Measurements from ENCODE around the gene CD99.
"Not testable (repeated sequence)": the region's sequence is repeated elsewhere in the genome, so short reads cannot be mapped to it uniquely, and the experiment has no call there.

Gene CD99

DNA sequence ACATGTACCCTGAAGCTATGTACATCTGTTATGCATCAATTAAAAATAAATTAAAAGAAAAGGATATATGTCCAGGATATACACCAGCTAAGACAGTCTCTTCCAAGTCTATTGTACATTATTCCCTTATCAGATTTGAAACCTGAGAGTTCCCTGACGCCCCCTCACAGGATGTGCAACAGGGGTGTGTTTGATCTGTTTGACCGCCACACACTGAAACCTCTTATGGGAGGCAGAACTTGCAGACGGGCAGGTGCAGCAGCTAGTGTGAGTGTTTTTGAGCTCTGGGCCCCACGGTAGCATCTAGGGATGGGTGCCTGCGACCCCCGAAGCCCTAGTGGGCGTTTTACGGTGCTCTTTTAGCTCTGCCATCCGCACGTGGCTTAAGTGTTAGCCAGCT lies 65.5 kb downstream of the CD99 start:
- TF ChIP-seq, protein P1, sequence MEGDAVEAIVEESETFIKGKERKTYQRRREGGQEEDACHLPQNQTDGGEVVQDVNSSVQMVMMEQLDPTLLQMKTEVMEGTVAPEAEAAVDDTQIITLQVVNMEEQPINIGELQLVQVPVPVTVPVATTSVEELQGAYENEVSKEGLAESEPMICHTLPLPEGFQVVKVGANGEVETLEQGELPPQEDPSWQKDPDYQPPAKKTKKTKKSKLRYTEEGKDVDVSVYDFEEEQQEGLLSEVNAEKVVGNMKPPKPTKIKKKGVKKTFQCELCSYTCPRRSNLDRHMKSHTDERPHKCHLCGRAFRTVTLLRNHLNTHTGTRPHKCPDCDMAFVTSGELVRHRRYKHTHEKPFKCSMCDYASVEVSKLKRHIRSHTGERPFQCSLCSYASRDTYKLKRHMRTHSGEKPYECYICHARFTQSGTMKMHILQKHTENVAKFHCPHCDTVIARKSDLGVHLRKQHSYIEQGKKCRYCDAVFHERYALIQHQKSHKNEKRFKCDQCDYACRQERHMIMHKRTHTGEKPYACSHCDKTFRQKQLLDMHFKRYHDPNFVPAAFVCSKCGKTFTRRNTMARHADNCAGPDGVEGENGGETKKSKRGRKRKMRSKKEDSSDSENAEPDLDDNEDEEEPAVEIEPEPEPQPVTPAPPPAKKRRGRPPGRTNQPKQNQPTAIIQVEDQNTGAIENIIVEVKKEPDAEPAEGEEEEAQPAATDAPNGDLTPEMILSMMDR (IDR thresholded peaks at IDR 0.05; ENCODE audit: low read depth, low read length) = no peak
- DNase-seq (ENCODE audit: extremely low read depth, low read depth) = no peak

DNA sequence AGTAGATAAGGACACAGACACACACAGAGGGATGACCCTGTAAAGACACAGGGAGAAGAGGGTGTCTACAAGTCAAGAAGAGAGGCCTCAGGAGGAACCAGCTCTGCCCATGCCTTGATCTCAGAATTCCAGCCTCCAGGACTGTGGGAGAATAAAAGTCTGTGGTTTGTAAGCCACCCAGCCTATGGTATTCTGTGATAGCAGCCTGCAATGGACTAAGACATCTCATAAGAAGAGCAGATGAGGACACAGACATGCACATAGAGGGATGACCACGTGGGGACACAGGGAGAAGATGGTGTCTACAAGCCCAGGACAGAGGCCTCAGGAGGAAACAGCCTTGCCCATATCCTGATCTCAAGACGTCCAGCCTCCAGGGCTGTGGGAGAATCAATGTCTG lies 70.2 kb downstream of the CD99 start:
- TF ChIP-seq, protein P1 (IDR thresholded peaks at IDR 0.05; ENCODE audit: low read depth, low read length) = no peak
- DNase-seq (ENCODE audit: extremely low read depth, low read depth) = no peak

DNA sequence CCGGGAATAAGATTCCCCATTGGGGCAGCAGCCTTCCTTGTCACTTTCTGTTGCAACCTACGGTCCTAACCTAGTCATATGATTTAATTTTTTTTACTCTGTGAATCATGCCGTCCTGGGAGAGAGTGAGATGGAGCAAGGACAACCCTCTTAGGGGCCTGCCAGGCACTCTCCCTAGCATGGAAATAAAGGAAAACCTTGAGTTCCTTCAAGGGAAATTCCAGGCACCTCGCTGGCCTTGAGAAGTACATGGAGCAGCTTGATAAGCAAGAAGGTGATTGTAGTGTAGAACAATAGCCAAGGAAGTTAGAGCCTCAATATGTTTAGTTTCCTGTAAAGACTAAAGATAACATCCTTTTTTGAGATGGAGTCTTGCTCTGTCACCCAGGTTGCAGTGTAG lies 71.6 kb downstream of the CD99 start:
- not testable (repeated sequence) for DNase-seq (ENCODE audit: extremely low read depth, low read depth)

GRCh38 chrX:2764766-2765548 lies 73.9 kb downstream of the CD99 start:
- not testable (repeated sequence) for DNase-seq (ENCODE audit: extremely low read depth, low read depth)

GRCh38 chrX:2765549-2765830 lies 74.4 kb downstream of the CD99 start:
- no peak for DNase-seq (ENCODE audit: extremely low read depth, low read depth)
- TF ChIP-seq, protein P1 (IDR thresholded peaks at IDR 0.05; ENCODE audit: low read depth, low read length) = no peak

DNA sequence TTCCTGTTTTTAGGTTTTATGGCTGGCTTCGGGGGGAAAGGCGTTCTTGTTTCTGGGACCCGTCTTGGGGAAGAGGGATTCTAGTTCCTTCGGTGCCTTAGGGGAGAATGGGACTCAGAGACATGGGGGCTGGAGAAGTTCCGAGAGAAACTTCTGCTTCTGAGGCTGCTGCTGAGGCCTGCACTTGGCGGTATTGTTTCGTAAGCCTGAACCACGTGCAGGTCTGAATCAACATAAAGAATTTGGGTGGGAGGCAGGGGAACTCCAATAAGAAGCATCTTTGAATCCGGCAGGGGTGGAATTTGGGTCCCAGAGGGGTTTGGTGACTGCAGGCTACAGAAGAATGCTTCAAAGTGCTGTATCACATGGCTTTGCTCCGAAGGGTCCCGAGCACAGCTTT lies 75.8 kb downstream of the CD99 start:
- DNase-seq (ENCODE audit: extremely low read depth, low read depth) = no peak
- TF ChIP-seq, protein P1 (IDR thresholded peaks at IDR 0.05; ENCODE audit: low read depth, low read length) = no peak

DNA sequence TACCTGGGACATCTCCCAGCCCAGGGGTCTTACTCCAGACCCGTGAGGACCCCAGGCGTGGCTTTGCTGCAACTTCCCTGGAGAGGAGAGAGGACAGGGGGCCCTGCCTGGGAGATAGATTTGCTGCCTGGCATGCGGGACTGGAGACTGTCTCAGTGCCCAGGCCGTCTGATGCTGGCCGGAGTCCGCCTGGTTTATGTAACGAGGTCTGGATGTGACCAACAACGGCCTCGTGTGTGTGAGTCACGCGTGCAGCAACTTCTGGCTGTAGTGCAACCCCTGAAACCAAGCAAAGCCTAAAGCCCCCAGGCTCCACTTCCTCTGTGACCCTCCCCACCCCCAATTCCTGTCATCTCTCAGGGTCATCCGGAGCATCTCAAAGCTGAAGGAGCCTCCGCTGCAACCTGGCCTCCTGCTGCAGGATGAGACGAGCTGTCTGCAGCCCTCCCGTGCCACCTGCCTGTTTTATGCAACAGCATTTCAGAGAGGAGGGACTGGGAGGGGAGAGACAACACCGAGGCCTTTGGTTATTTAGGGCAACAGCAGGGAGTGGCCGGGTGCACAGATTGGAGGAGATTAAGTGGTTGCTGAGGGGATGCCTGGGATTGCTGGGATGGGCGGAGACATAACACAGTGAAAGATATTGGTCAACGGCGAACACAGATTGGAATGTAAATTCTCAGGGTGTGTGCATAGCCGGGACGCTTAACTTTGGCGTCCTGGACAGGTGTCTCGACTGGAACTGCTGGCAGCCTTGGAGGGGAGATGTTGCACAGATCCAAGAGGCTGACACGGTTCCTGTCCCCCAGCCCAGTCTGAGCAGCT lies 76.7 kb downstream of the CD99 start:
- TF ChIP-seq, protein P1 (IDR thresholded peaks at IDR 0.05; ENCODE audit: low read depth, low read length) = no peak
- peak; percentile 29 for DNase-seq (ENCODE audit: extremely low read depth, low read depth)

- TF ChIP-seq, protein P1 (IDR thresholded peaks at IDR 0.05; ENCODE audit: low read depth, low read length) = no peak
- no peak for DNase-seq (ENCODE audit: extremely low read depth, low read depth)
Observed at GRCh38 chrX:2769615-2770014, 78.5 kb downstream of the CD99 start.

GRCh38 chrX:2773166-2774055 lies 82.3 kb downstream of the CD99 start:
- not testable (repeated sequence) for DNase-seq (ENCODE audit: extremely low read depth, low read depth)

Measured in AG09319 (cell line).